ENCODE measurements around the gene HIPK2.

- TF ChIP-seq, protein P1, sequence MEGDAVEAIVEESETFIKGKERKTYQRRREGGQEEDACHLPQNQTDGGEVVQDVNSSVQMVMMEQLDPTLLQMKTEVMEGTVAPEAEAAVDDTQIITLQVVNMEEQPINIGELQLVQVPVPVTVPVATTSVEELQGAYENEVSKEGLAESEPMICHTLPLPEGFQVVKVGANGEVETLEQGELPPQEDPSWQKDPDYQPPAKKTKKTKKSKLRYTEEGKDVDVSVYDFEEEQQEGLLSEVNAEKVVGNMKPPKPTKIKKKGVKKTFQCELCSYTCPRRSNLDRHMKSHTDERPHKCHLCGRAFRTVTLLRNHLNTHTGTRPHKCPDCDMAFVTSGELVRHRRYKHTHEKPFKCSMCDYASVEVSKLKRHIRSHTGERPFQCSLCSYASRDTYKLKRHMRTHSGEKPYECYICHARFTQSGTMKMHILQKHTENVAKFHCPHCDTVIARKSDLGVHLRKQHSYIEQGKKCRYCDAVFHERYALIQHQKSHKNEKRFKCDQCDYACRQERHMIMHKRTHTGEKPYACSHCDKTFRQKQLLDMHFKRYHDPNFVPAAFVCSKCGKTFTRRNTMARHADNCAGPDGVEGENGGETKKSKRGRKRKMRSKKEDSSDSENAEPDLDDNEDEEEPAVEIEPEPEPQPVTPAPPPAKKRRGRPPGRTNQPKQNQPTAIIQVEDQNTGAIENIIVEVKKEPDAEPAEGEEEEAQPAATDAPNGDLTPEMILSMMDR (IDR thresholded peaks at IDR 0.05; ENCODE audit: extremely low read depth in 1 of 2, insufficient read depth in 1 of 2, low read depth in 1 of 2, low read length in 2 of 2), result no peak
- no peak for TF ChIP-seq FOS (IDR thresholded peaks at IDR 0.05; ENCODE audit: borderline replicate concordance, insufficient read depth, low read length)
- no peak for TF ChIP-seq POLR2AphosphoS5 (IDR thresholded peaks at IDR 0.05; ENCODE audit: insufficient read depth, low read depth, low read length)
- TF ChIP-seq EZH2 (IDR thresholded peaks at IDR 0.05; ENCODE audit: borderline replicate concordance, low read depth, low read length, severe bottlenecking), result no peak
- TF ChIP-seq MYC (IDR thresholded peaks at IDR 0.05; ENCODE audit: low read depth, low read length), result no peak
- TF ChIP-seq POLR2A (IDR thresholded peaks at IDR 0.05; ENCODE audit: low read depth, low read length), result no peak
Observed at GRCh38 chr7:139708541-139708940, 69.3 kb downstream of the HIPK2 start.

Measured in endothelial cell of umbilical vein (primary cell).